Stimulated activated CD4-positive, alpha-beta T cell treated with anti-CD3 and anti-CD28 coated beads, Interleukin-1b, Interleukin-23, amount 100 ng/mL, for 1 hour (primary cell): ENCODE results near the gene CYP17A1.
"Not testable (repeated sequence)": the region's sequence is repeated elsewhere in the genome, so short reads cannot be mapped to it uniquely, and the experiment has no call there.

Source experiments
- DNase-seq, 2 donors: peaks; one replicate each; pipeline ENCODE4 v3.0.0-alpha.2; 2020; ENCODE audit warnings: low read depth in 2 of 2

The CYP17A1 gene

GRCh38 chr10:102837230-102837721 lies at the start of gene CYP17A1:
CYP17A1 (minus strand) TSS chr10:102837413; CDS start chr10:102837361, 52 bp downstream.
- DNase-seq: no peak

GRCh38 chr10:102880256-102880655 lies 43.0 kb upstream of the CYP17A1 start:
- DNase-seq: no peak

GRCh38 chr10:102878629-102879028 lies 41.4 kb upstream of the CYP17A1 start:
- DNase-seq: no peak

GRCh38 chr10:102876747-102877153 lies 39.5 kb upstream of the CYP17A1 start:
- DNase-seq: no peak

GRCh38 chr10:102872163-102872562 lies 35.0 kb upstream of the CYP17A1 start:
- no peak for DNase-seq

- no peak for DNase-seq
Observed at GRCh38 chr10:102870221-102870620, 33.0 kb upstream of the CYP17A1 start.

GRCh38 chr10:102869258-102870198 lies 32.3 kb upstream of the CYP17A1 start, which contains the start of gene AS3MT:
AS3MT (plus strand) TSS chr10:102869470; CDS start chr10:102869593, 123 bp downstream.
- DNase-seq: no peak

GRCh38 chr10:102868911-102869257 lies 31.7 kb upstream of the CYP17A1 start:
- no peak for DNase-seq

- no peak for DNase-seq
Observed at GRCh38 chr10:102865620-102866019, 28.4 kb upstream of the CYP17A1 start.

- no peak for DNase-seq
Observed at GRCh38 chr10:102863660-102864059, 26.4 kb upstream of the CYP17A1 start.

GRCh38 chr10:102859911-102860310 lies 22.7 kb upstream of the CYP17A1 start:
- no peak for DNase-seq

- DNase-seq: no peak
Observed at GRCh38 chr10:102856758-102857424, 19.7 kb upstream of the CYP17A1 start.

GRCh38 chr10:102855731-102856436 lies 18.7 kb upstream of the CYP17A1 start:
- DNase-seq: not testable (repeated sequence)

GRCh38 chr10:102853237-102853636 lies 16.0 kb upstream of the CYP17A1 start:
- not testable (repeated sequence) for DNase-seq

- DNase-seq: no peak
Observed at GRCh38 chr10:102850025-102850518, 12.9 kb upstream of the CYP17A1 start.

GRCh38 chr10:102845352-102845902 lies 8.2 kb upstream of the CYP17A1 start:
- DNase-seq: no peak

GRCh38 chr10:102844190-102844776 lies 7.1 kb upstream of the CYP17A1 start:
- not testable (repeated sequence) for DNase-seq

GRCh38 chr10:102843139-102843538 lies 5.9 kb upstream of the CYP17A1 start:
- not testable (repeated sequence) for DNase-seq

- no peak for DNase-seq
Observed at GRCh38 chr10:102841827-102842345, 4.7 kb upstream of the CYP17A1 start.

- not testable (repeated sequence) for DNase-seq
Observed at GRCh38 chr10:102838276-102838927, 1.2 kb upstream of the CYP17A1 start.
